PC-3 (cell line): ENCODE data around the gene INCENP. TPM values are rescaled to one million over a fixed set of nuclear protein-coding genes. Genes with fewer than 3 reads are reported as not detected.

Source experiments
- ATAC-seq: fragments of 200-7000 bp; cut with Tn5 transposase; 2 replicates; pipeline ENCODE4 v1.9.1; 2020; ENCODE audit warnings: mild to moderate bottlenecking, moderate library complexity
- BruUV-seq: library from RNA; stranded (reverse); fragments of 400-500 nt; replicated peaks from 2 replicates; lab custom pipeline; 2021; lab: Mats Ljungman, UMichigan
- CTCF ChIA-PET: fragments of 300-600 bp; sonication (Branson Sonifier 250); formaldehyde crosslinking; loops from one replicate; lab custom pipeline; 2022; ENCODE audit warnings: antibody characterized with exemption; lab: Charles Lee
- POLR2A ChIA-PET: fragments of 300-600 bp; sonication (Branson Sonifier 250); formaldehyde crosslinking; loops from one replicate; lab custom pipeline; 2022; ENCODE audit warnings: antibody characterized with exemption; ENCODE audit not compliant: unreplicated experiment; lab: Charles Lee
- DNase-seq: peaks from one replicate; pipeline ENCODE4 v3.0.0-alpha.2; 2015
- H2AFZ ChIP-seq: fragments of 300-600 bp; sonication (generic); 2 replicates; pipeline ENCODE4 v1.6.0; 2016; ENCODE audit warnings: antibody characterized with exemption, low read length
- H3F3A ChIP-seq: fragments of 300-600 bp; sonication (generic); one replicate; pipeline ENCODE4 v1.6.0; 2017; ENCODE audit warnings: antibody characterized with exemption, low read length, control low read depth, mild to moderate bottlenecking; ENCODE audit not compliant: unreplicated experiment
- H3K27ac ChIP-seq: fragments of 300-600 bp; sonication (generic); 2 replicates; pipeline ENCODE4 v1.5.1; 2016; ENCODE audit warnings: mild to moderate bottlenecking, low read length
- H3K27me3 ChIP-seq: fragments of 300-600 bp; sonication (generic); 2 replicates; pipeline ENCODE4 v1.6.1; 2016; ENCODE audit warnings: low read length, mixed read lengths
- H3K36me3 ChIP-seq: fragments of 300-600 bp; sonication (generic); 2 replicates; pipeline ENCODE4 v1.6.1; 2016; ENCODE audit warnings: low read depth, mixed run types, low read length, mixed read lengths
- H3K4me1 ChIP-seq: fragments of 300-600 bp; sonication (generic); 2 replicates; pipeline ENCODE4 v1.5.1; 2016; ENCODE audit warnings: low read length; ENCODE audit not compliant: insufficient read depth
- H3K4me2 ChIP-seq: fragments of 300-600 bp; sonication (generic); 2 replicates; pipeline ENCODE4 v1.6.0; 2016; ENCODE audit warnings: low read length
- H3K4me3 ChIP-seq: fragments of 300-600 bp; sonication (generic); 2 replicates; pipeline ENCODE4 v1.5.1; 2016; ENCODE audit warnings: mild to moderate bottlenecking, low read length, mixed read lengths
- H3K79me2 ChIP-seq: fragments of 300-600 bp; sonication (generic); 2 replicates; pipeline ENCODE4 v1.6.1; 2017; ENCODE audit warnings: low read length, mixed read lengths
- H3K9ac ChIP-seq: fragments of 300-600 bp; sonication (generic); 2 replicates; pipeline ENCODE4 v1.6.0; 2016; ENCODE audit warnings: mild to moderate bottlenecking, low read length
- H3K9me2 ChIP-seq: fragments of 300-600 bp; sonication (generic); replicated peaks from 2 replicates; pipeline ENCODE4 v1.6.1; 2016; ENCODE audit warnings: mixed run types, low read length, mixed read lengths
- H3K9me3 ChIP-seq: fragments of 300-600 bp; sonication (generic); 2 replicates; pipeline ENCODE4 v1.6.1; 2016; ENCODE audit warnings: low read length, mixed read lengths
- H4K20me1 ChIP-seq: fragments of 300-600 bp; sonication (generic); 2 replicates; pipeline ENCODE4 v1.6.1; 2016; ENCODE audit warnings: low read length, mixed read lengths
- EZH2 ChIP-seq: fragments of 300-600 bp; sonication (generic); IDR thresholded peaks from one replicate; pipeline ENCODE4 v1.6.1; 2017; ENCODE audit warnings: antibody characterized with exemption, mild to moderate bottlenecking, low read length; ENCODE audit not compliant: unreplicated experiment
- EZH2phosphoT487 ChIP-seq: fragments of 300-600 bp; sonication (generic); IDR thresholded peaks from 2 replicates; pipeline ENCODE4 v1.6.1; 2018; ENCODE audit warnings: mild to moderate bottlenecking, antibody characterized with exemption, low read length, borderline replicate concordance
- intact Hi-C: fragments of 100-400 bp; cut with micrococcal nuclease; formaldehyde crosslinking; loops from 2 replicates; pipeline ENCODE4 v1.9.0; 2023
- total RNA-seq: library from RNA; depleted of rRNA; stranded (reverse); fragments of >200 nt; gene quantifications from 2 replicates; pipeline ENCODE4 v1.2.3, GENCODE V29; 2014
- TF ChIP-seq, protein P1 (sequence below): fragments of 300-600 bp; sonication (generic); conservative IDR thresholded peaks from 2 replicates; pipeline ENCODE4 v1.5.1; 2017; ENCODE audit warnings: antibody characterized with exemption, low read depth, mild to moderate bottlenecking, low read length

INCENP gene
- total RNA-seq, 1 experiment from 2014 or later: 114 TPM

DNA sequence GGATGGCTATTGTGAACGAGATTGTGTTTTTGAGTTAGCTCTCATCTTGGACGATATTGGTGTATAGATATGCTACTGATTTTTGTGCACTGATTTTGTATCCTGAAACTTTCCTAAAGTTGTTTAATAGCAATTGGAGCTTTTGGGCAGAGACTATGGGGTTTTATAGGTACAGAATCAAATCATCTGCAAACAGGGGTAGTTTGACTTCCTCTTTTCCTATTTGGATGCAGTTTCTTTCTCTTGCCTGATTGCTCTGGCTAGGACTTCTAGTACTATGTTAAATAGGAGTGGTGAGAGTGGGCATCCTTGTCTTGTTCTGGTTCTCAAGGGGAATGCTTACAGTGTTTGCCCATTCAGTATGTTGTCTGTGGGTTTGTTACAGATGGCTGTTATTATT lies 57.3 kb downstream of the INCENP start:
- no TSS peak for BruUV-seq
- Histone ChIP-seq H3K4me3 (no peak overlapping the region), H3K9me3 (no peaks in the 10 kb centered on the region), H3K27me3 (peaks cover 87% of the 10 kb centered on the region), H3K9me2 (no peaks in the 10 kb centered on the region), H3K4me1 (no peaks in the 10 kb centered on the region), H2AFZ (no peak overlapping the region), H3K36me3 (no peaks in the 10 kb centered on the region), H3K27ac (no peak overlapping the region), H3K4me2 (no peak overlapping the region), H4K20me1 (no peaks in the 10 kb centered on the region), H3K79me2 (no peaks in the 10 kb centered on the region), H3F3A (no peaks in the 10 kb centered on the region), H3K9ac (no peak overlapping the region)
- POLR2A ChIA-PET: no interaction called here
- intact Hi-C loops: no loop called here
- no peak for DNase-seq
- CTCF ChIA-PET: no interaction called here
- no peak for ATAC-seq
- TF ChIP-seq EZH2phosphoT487 (no peak), EZH2 (no peak)
- TF ChIP-seq, protein P1, sequence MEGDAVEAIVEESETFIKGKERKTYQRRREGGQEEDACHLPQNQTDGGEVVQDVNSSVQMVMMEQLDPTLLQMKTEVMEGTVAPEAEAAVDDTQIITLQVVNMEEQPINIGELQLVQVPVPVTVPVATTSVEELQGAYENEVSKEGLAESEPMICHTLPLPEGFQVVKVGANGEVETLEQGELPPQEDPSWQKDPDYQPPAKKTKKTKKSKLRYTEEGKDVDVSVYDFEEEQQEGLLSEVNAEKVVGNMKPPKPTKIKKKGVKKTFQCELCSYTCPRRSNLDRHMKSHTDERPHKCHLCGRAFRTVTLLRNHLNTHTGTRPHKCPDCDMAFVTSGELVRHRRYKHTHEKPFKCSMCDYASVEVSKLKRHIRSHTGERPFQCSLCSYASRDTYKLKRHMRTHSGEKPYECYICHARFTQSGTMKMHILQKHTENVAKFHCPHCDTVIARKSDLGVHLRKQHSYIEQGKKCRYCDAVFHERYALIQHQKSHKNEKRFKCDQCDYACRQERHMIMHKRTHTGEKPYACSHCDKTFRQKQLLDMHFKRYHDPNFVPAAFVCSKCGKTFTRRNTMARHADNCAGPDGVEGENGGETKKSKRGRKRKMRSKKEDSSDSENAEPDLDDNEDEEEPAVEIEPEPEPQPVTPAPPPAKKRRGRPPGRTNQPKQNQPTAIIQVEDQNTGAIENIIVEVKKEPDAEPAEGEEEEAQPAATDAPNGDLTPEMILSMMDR: no peak

- Histone ChIP-seq H4K20me1 (no peaks in the 10 kb centered on the region), H3K4me1 (no peaks in the 10 kb centered on the region), H3K27ac (no peak overlapping the region), H3K9me3 (no peaks in the 10 kb centered on the region), H3K79me2 (no peaks in the 10 kb centered on the region), H3K4me3 (no peak overlapping the region), H3F3A (no peaks in the 10 kb centered on the region), H3K9ac (no peak overlapping the region), H3K36me3 (no peaks in the 10 kb centered on the region), H3K9me2 (no peaks in the 10 kb centered on the region), H3K27me3 (peaks cover 85% of the 10 kb centered on the region), H2AFZ (no peak overlapping the region), H3K4me2 (no peak overlapping the region)
- CTCF ChIA-PET: no interaction called here
- intact Hi-C loops: no loop called here
- no peak for TF ChIP-seq EZH2
- TF ChIP-seq, protein P1: no peak
- no peak for TF ChIP-seq EZH2phosphoT487
- no TSS peak for BruUV-seq
- DNase-seq (no peak), ATAC-seq (no peak)
- POLR2A ChIA-PET: no interaction called here
Observed at GRCh38 chr11:62182147-62182891, 58.5 kb downstream of the INCENP start.

GRCh38 chr11:62186195-62186594 lies 62.4 kb downstream of the INCENP start:
- BruUV-seq: no TSS peak
- ATAC-seq (no peak), DNase-seq (no peak)
- no peak overlapping the region for H3K27ac ChIP-seq
- no peak overlapping the region for H3K9ac ChIP-seq
- peaks cover 85% of the 10 kb centered on the region for H3K27me3 ChIP-seq
- H3K4me1 ChIP-seq: no peaks in the 10 kb centered on the region
- no peak overlapping the region for H3K4me3 ChIP-seq
- H3K79me2 ChIP-seq: no peaks in the 10 kb centered on the region
- H2AFZ ChIP-seq: no peak overlapping the region
- H4K20me1 ChIP-seq: no peaks in the 10 kb centered on the region
- POLR2A ChIA-PET: no interaction called here
- H3K36me3 ChIP-seq: no peaks in the 10 kb centered on the region
- TF ChIP-seq EZH2 (no peak), EZH2phosphoT487 (no peak)
- TF ChIP-seq, protein P1: no peak
- no peaks in the 10 kb centered on the region for H3K9me3 ChIP-seq
- CTCF ChIA-PET: no interaction called here
- intact Hi-C loops: no loop called here
- no peak overlapping the region for H3K4me2 ChIP-seq
- H3F3A ChIP-seq: no peaks in the 10 kb centered on the region
- no peaks in the 10 kb centered on the region for H3K9me2 ChIP-seq
